NCI-H2081 (cell line): ENCODE data around the gene SYCP2.
A peak's percentile ranks its signal among the peaks of the same experiment; 100 is the strongest.

ENCODE experiments used
- DNase-seq, 2 experiments: peaks; one replicate each; lab custom pipeline; 2025; lab: John Stamatoyannopoulos, UW

Gene SYCP2

GRCh38 chr20:59822291-59823029 lies 111.0 kb downstream of the SYCP2 start:
- no peak for DNase-seq

GRCh38 chr20:59821788-59822187 lies 111.6 kb downstream of the SYCP2 start:
- no peak for DNase-seq

GRCh38 chr20:59821201-59821600 lies 112.2 kb downstream of the SYCP2 start:
- DNase-seq, result no peak

GRCh38 chr20:59820204-59821041 lies 113.0 kb downstream of the SYCP2 start:
- peak; percentile 22 to 26 for DNase-seq

- DNase-seq, result no peak
Measured at GRCh38 chr20:59819496-59820203, 113.8 kb downstream of the SYCP2 start.

GRCh38 chr20:59818911-59819310 lies 114.5 kb downstream of the SYCP2 start:
- no peak for DNase-seq

- no peak for DNase-seq
Measured at GRCh38 chr20:59817846-59818615, 115.4 kb downstream of the SYCP2 start.

- no peak for DNase-seq
Measured at GRCh38 chr20:59817406-59817805, 116.0 kb downstream of the SYCP2 start.

- no peak for DNase-seq
Measured at GRCh38 chr20:59816146-59816738, 117.2 kb downstream of the SYCP2 start.

- no peak for DNase-seq
Measured at GRCh38 chr20:59814840-59815340, 118.5 kb downstream of the SYCP2 start.

GRCh38 chr20:59813948-59814839 lies 119.2 kb downstream of the SYCP2 start:
- no peak for DNase-seq
